Rectal smooth muscle tissue (tissue), 1 donor: ENCODE results near the gene CD68.
A peak's percentile ranks its signal among the peaks of the same experiment; 100 is the strongest.
"Not testable (repeated sequence)": the region's sequence is repeated elsewhere in the genome, so short reads cannot be mapped to it uniquely, and the experiment has no call there.

Experiments used
- H3K27ac ChIP-seq: one replicate; pipeline ENCODE4 v1.7.0; 2013; ENCODE audit warnings: low read depth, low read length, inconsistent platforms
- H3K27me3 ChIP-seq: one replicate; pipeline ENCODE4 v1.7.0; 2013; ENCODE audit warnings: low read length; ENCODE audit not compliant: control insufficient read depth, insufficient read depth
- H3K36me3 ChIP-seq: one replicate; pipeline ENCODE4 v1.7.0; 2013; ENCODE audit warnings: low read length; ENCODE audit not compliant: control insufficient read depth, insufficient read depth
- H3K4me1 ChIP-seq: one replicate; pipeline ENCODE4 v1.7.0; 2013; ENCODE audit warnings: low read length; ENCODE audit not compliant: control insufficient read depth, insufficient read depth
- H3K4me3 ChIP-seq: one replicate; pipeline ENCODE4 v1.7.0; 2013; ENCODE audit warnings: low read length
- H3K9ac ChIP-seq: one replicate; pipeline ENCODE4 v1.7.0; 2013; ENCODE audit warnings: low read length

CD68 gene

DNA sequence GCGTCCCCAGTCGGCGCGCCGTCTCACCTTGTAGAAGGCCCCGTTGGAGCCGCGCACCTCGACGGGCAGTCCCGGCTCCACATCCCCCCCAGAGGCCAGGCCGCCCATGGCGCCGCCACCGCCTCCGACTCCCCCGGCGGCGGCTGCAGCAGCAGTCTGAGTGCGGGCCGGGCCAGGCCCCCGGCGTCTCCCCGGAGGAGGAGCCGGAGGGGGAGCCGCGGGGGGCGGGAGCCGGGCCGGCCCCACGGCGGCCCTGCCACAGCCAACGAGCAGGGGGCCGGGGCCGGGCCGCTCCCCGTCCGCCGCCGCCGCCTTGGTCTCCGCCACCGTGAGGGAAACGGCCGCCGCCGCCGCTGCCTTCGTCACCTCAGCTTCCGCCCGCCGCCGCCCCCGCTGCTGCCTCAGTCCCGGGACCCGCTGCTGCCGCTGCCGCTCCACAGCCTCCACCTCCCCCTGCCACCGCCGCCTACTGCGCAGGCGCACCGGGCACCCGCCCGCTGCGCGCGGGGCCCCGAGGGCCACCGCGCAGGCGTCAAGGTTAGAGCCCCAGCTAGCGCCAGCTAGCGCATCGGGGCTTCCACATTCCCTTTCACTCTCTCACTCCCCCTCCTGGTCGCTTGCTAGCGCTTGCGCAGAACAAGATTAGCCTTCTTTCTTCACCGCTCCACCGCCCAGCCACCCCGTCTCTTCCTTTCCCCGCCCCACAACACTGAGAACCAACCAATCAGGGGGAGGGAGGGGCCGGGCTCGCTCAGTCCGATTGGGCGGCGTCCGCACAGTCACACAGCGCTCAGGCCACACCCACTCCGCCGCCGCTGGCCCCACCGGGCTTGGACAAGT is 35.2 kb downstream of the CD68 start, which contains the start of gene FXR2:
Gene FXR2 (minus strand): TSS at position 473 of the 840 bp plus-strand sequence. CDS start 365 bp downstream, at position 108.
- peak within 1 kb of the TSS; percentile 83 for H3K27ac ChIP-seq
- peaks cover 18% of the 10 kb centered on the region for H3K4me1 ChIP-seq
- peak within 1 kb of the TSS; percentile 93 for H3K4me3 ChIP-seq

DNA sequence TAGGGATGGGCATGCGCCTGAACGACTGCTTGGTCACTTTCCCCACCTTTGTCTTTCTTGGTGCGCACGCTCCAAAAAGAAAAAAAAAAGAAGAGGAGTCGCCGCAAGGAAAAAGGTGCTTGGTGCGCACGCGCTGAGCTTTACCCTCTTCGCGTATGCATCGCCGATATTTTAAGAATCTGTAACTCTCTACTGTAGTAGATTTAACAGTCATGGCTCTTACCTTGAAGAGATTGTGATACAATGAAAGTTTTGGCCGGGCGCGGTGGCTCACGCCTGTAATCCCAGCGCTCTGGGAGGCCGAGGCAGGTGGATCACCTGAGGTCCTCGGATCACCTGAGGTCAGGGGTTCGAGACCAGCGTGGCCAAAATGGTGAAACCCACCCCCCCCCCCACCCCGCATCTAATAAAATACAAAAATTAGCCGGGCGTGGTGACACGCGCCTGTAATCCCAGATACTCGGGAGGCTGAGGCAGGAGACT is 35.9 kb downstream of the CD68 start:
- Histone ChIP-seq H3K9ac (no peak overlapping the region), H3K27ac (peak overlapping the region; percentile 77), H3K4me1 (peaks cover 18% of the 10 kb centered on the region), H3K36me3 (no peaks in the 10 kb centered on the region), H3K4me3 (peak overlapping the region; percentile 61), H3K27me3 (no peaks in the 10 kb centered on the region)

More for the DNA sequence above, 35.2 kb downstream of the CD68 start, which contains the start of gene FXR2:
- Histone ChIP-seq H3K9ac (peak within 1 kb of the TSS; percentile 77), H3K36me3 (no peaks in the 10 kb centered on the region), H3K27me3 (no peaks in the 10 kb centered on the region)

GRCh38 chr17:7618608-7619007 is 39.2 kb downstream of the CD68 start:
- Histone ChIP-seq H3K4me3 (no peak overlapping the region), H3K4me1 (peaks cover 2% of the 10 kb centered on the region), H3K36me3 (no peaks in the 10 kb centered on the region), H3K27ac (no peak overlapping the region), H3K9ac (no peak overlapping the region), H3K27me3 (no peaks in the 10 kb centered on the region)

- no peak overlapping the region for H3K9ac ChIP-seq
- no peak overlapping the region for H3K27ac ChIP-seq
- H3K4me1 ChIP-seq = no peaks in the 10 kb centered on the region
- H3K4me3 ChIP-seq = no peak overlapping the region
- no peaks in the 10 kb centered on the region for H3K27me3 ChIP-seq
- no peaks in the 10 kb centered on the region for H3K36me3 ChIP-seq
Measured at GRCh38 chr17:7620835-7621234, 41.4 kb downstream of the CD68 start.

DNA sequence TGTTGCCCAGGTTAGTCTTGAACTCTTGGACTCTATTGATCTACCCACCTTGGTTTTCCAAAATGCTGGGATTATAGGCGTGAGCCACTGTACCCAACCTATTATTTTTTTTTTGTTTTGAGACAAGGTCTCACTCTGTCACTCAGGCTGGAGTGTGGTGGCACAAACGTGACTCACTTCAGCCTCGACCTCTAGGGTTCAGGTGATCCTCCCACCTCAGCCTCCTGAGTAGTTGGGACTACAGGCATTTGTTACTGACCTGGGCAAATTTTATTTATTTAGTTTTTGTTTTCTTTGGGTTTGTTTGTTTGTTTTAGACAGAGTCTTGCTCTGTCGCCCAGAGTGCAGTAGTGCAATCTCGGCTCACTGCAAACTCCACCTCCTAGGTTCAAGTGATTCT is 44.2 kb downstream of the CD68 start:
- H3K27ac ChIP-seq = no peak overlapping the region
- no peak overlapping the region for H3K4me3 ChIP-seq
- H3K9ac ChIP-seq = no peak overlapping the region
- no peaks in the 10 kb centered on the region for H3K36me3 ChIP-seq
- H3K4me1 ChIP-seq = peaks cover 3% of the 10 kb centered on the region
- no peaks in the 10 kb centered on the region for H3K27me3 ChIP-seq

GRCh38 chr17:7625749-7626148 is 46.3 kb downstream of the CD68 start:
- not testable (repeated sequence) for H3K4me1 ChIP-seq, H3K27ac ChIP-seq, H3K9ac ChIP-seq, H3K4me3 ChIP-seq, H3K36me3 ChIP-seq, H3K27me3 ChIP-seq

- H3K4me1 ChIP-seq = peaks cover 3% of the 10 kb centered on the region
- H3K27me3 ChIP-seq = no peaks in the 10 kb centered on the region
- no peaks in the 10 kb centered on the region for H3K36me3 ChIP-seq
- no peak overlapping the region for H3K4me3 ChIP-seq
- H3K9ac ChIP-seq = no peak overlapping the region
- no peak overlapping the region for H3K27ac ChIP-seq
Measured at GRCh38 chr17:7626307-7626706, 46.9 kb downstream of the CD68 start.

DNA sequence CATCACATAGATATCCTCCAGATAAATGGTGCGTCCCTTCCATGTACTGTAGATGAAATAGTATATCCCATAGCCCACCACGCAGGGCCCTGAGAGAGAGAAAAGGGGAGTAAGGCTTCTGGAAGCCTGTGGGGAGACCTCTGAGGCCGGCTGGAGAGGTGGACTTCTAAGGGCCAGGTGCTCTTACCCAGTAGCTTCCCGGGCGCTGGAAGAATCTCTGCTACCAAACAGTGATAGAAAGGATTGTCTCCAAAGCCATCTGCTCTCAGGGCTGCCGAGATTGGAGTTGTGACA is 47.5 kb downstream of the CD68 start:
- Histone ChIP-seq H3K27ac (peak overlapping the region; percentile 95), H3K27me3 (no peaks in the 10 kb centered on the region), H3K36me3 (no peaks in the 10 kb centered on the region), H3K4me3 (peak overlapping the region; percentile 81), H3K4me1 (peaks cover 3% of the 10 kb centered on the region), H3K9ac (peak overlapping the region; percentile 88)

GRCh38 chr17:7627250-7628121 is 48.0 kb downstream of the CD68 start, which contains the start of gene SAT2:
TSS of gene SAT2 (minus strand) at chr17:7627821. CDS start at chr17:7627635, 186 bp downstream.
- Histone ChIP-seq H3K36me3 (no peaks in the 10 kb centered on the region), H3K9ac (peak within 1 kb of the TSS; percentile 88), H3K27me3 (no peaks in the 10 kb centered on the region), H3K4me1 (peaks cover 3% of the 10 kb centered on the region), H3K4me3 (peak within 1 kb of the TSS; percentile 81), H3K27ac (peak within 1 kb of the TSS; percentile 95)

DNA sequence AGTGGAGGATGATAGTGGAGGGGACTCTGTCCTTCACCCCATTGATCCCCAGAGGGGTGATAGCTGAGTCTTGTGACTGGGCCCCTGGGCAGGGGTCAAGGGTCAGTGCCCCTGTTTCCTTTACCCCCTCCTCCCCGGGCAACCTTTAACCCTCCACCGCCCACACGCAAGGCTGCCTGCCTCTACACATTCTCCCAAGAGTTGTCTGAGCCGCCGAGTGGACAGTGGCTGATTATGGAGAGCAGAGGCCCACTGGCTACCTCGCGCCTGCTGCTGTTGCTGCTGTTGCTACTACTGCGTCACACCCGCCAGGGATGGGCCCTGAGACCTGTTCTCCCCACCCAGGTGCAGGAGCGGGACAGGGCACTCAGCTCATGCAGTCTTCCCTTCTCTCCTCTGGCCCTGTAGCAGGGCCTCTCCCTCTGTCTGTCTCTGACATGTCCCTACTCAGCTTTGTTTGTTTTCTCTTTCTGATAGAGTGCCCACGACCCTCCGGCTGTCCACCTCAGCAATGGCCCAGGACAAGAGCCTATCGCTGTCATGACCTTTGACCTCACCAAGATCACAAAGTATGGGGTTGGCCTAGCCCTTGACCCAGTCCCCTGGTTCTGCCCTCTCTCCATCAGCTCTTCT is 50.6 kb downstream of the CD68 start, which contains the start of gene SHBG:
Gene SHBG (plus strand): TSS at position 197 of the 633 bp plus-strand sequence. CDS start 38 bp downstream, at position 235.
- Histone ChIP-seq H3K4me3 (no peak within 1 kb of the TSS), H3K9ac (no peak within 1 kb of the TSS), H3K27me3 (no peaks in the 10 kb centered on the region), H3K4me1 (peaks cover 3% of the 10 kb centered on the region), H3K27ac (no peak within 1 kb of the TSS), H3K36me3 (no peaks in the 10 kb centered on the region)
